IPS-18c (cell line): ENCODE measurements around the gene EEF1A1.

Experiments
- H3K4me3 ChIP-seq: 2 replicates; pipeline ENCODE4 v1.7.0; 2013; ENCODE audit warnings: low read depth, mild to moderate bottlenecking, low read length, moderate library complexity; ENCODE audit not compliant: insufficient read depth
- H3K9me3 ChIP-seq: one replicate; pipeline ENCODE4 v1.6.1; 2013; ENCODE audit warnings: mild to moderate bottlenecking, low read length, moderate library complexity; ENCODE audit not compliant: control insufficient read depth, insufficient read depth

EEF1A1 gene

GRCh38 chr6:73476723-73477122, 44.1 kb downstream of the EEF1A1 start:
- H3K4me3 ChIP-seq: no peak overlapping the region

GRCh38 chr6:73471686-73472290, 49.0 kb downstream of the EEF1A1 start:
- Histone ChIP-seq H3K9me3 (no peaks in the 10 kb centered on the region), H3K4me3 (no peak overlapping the region)

More at GRCh38 chr6:73476723-73477122, 44.1 kb downstream of the EEF1A1 start:
- H3K9me3 ChIP-seq: no peaks in the 10 kb centered on the region
